Astrocyte of the cerebellum (primary cell): Measurements from ENCODE around the gene COL17A1.

Source experiments
- DNase-seq: peaks from one replicate; pipeline ENCODE4 v3.0.0-alpha.2; 2011; ENCODE audit warnings: low read depth
- H3K4me3 ChIP-seq: 2 replicates; pipeline ENCODE4 v1.5.1; 2011; ENCODE audit warnings: mild to moderate bottlenecking, low read depth, low read length, moderate library complexity
- CTCF ChIP-seq: IDR thresholded peaks from 2 replicates; pipeline ENCODE4 v1.5.1; 2012; ENCODE audit warnings: low read length, low read depth, moderate library complexity, mild to moderate bottlenecking; ENCODE audit errors: missing control alignments
- in situ Hi-C: cut with HindIII; loops from 2 replicates; pipeline ENCODE4 v1.10.0; 2017; ENCODE audit warnings: low sequenced_read_pairs

The COL17A1 gene

GRCh38 chr10:104014176-104014575, 71.5 kb downstream of the COL17A1 start:
- in situ Hi-C loops: no loop called here
- no peak for TF ChIP-seq CTCF
- no peak overlapping the region for H3K4me3 ChIP-seq
- DNase-seq: no peak

DNA sequence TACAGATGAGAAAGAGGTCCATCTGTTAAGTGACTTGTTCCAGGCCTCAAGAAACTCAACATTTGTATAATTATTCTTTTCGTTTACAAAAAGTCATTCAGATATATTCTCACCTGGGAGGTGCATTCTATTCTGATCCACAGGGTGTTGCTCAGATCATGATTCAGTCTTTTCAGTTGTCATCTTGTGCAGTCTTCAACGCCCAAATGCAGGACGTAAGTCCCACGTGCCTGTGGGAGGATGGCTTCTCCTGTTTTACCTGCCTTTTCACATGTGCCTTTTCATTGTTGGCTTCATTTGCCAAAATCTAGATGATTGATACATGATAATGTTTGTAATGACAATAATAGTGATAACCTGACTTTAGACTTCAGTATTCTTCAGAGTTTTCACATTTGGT, 72.2 kb downstream of the COL17A1 start:
- no peak for DNase-seq
- in situ Hi-C loops: no loop called here
- no peak overlapping the region for H3K4me3 ChIP-seq
- TF ChIP-seq CTCF: no peak

GRCh38 chr10:104011904-104012303, 73.8 kb downstream of the COL17A1 start:
- in situ Hi-C loops: no loop called here
- no peak overlapping the region for H3K4me3 ChIP-seq
- no peak for DNase-seq
- TF ChIP-seq CTCF: no peak

DNA sequence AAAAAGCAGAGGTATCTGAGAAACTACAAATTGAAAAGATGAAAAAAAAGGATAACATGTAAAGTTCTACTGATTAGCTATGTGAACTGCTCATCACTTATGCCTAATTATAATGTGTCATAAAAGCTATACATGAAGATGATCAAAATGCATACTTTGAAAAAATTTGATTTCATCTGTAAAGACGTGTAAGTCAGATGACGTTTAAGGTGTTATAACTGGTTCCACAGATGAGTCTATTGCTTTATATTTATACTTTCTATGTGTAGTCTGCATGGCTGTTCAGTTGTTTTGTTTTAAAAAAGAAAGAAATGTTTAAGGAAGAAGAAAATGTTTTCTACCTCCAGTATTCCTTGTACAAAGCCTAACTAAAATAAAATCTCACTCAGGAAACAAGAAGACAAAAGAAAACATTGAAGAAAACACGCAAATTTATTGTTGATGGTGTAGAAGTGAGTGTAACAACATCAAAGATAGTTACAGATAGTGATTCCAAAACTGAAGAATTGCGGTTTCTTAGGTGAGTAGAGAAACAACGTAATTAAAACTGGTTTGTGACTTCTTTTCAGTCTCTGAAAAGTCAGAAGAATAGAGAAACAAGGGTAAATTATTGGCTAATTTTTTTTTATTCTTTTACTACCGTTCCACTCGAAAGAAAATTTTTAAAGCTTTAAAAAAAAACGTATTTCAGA, 80.4 kb downstream of the COL17A1 start:
- no peak overlapping the region for H3K4me3 ChIP-seq
- TF ChIP-seq CTCF: no peak
- in situ Hi-C loops: no loop called here
- no peak for DNase-seq

GRCh38 chr10:104002911-104003310, 82.8 kb downstream of the COL17A1 start:
- in situ Hi-C loops: no loop called here
- no peak for TF ChIP-seq CTCF
- DNase-seq: no peak
- no peak overlapping the region for H3K4me3 ChIP-seq

DNA sequence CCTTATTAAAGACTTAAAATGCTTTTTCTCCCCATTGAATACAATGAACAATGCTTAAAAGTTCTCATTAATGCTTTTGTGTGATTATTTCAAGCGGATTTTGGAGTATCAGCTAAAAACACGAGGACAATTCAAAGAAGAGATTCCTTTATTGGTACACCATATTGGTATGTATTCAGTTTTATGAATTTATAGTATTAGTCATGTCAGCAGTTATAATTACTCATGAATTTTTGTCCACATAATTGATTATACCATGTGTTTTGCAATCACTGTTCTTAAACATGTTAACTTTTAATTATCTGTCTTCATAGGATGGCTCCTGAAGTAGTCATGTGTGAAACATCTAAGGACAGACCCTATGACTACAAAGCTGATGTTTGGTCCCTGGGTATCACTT, 86.9 kb downstream of the COL17A1 start:
- in situ Hi-C loops: no loop called here
- H3K4me3 ChIP-seq: no peak overlapping the region
- no peak for TF ChIP-seq CTCF
- DNase-seq: no peak

DNA sequence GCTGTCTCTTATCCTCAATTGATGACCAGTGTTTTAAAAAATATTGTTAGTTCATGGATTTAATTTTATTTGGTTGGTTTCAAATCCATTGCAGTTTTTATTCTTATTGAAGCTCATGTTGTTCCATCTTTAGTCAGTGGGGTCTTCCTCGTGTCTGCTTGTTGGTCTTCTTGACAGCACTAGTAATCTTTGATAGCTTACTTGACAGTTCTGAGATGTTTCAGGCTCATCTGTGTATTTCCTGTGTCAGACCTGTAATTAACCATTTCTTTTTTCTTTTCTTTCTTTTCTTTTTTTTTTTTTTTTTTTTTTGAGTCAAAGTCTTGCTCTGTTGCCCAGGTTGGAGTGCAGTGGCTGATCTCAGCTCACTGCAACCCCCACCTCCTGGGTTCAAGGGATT, 90.5 kb downstream of the COL17A1 start:
- TF ChIP-seq CTCF: no peak
- no peak for DNase-seq
- in situ Hi-C loops: no loop called here
- H3K4me3 ChIP-seq: no peak overlapping the region
